GM18951 (cell line): ENCODE results near the gene CPA1.

Experiments used
- POLR2A ChIP-seq: IDR thresholded peaks from 4 replicates; pipeline ENCODE4 v1.6.1; 2011; ENCODE audit warnings: mild to moderate bottlenecking; ENCODE audit not compliant: insufficient read length, insufficient read depth; ENCODE audit errors: extremely low read depth
- in situ Hi-C: fragments of 300-500 bp; cut with MboI; formaldehyde crosslinking; loops from one replicate; pipeline ENCODE4 v1.12.0; 2022; ENCODE audit warnings: low sequenced_read_pairs, mixed read lengths, inconsistent platforms; ENCODE audit not compliant: unreplicated experiment

The CPA1 gene

DNA sequence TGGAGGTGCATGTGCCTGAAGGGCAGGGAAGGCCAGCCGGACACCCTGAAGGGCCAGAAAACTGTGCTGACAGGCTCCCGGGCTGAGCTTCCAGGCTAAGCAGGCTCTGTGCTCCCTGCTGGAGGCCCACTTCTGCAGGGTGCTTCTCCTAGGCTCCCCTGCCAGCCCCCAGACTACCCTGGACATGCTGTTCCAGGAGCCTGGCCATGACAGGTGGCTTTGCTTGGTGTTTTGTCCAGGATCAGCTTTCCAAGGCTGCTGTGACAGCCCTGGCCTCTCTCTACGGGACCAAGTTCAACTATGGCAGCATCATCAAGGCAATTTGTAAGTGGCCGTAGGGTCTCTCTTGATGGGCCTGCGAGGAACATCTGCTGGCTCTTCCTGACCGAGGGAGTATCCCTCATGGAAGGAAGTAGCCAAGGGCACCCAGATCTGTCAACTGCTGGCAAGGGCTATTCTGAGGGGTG lies 5.3 kb downstream of the CPA1 start:
- TF ChIP-seq POLR2A, result no peak
- in situ Hi-C loops, result no loop called here

DNA sequence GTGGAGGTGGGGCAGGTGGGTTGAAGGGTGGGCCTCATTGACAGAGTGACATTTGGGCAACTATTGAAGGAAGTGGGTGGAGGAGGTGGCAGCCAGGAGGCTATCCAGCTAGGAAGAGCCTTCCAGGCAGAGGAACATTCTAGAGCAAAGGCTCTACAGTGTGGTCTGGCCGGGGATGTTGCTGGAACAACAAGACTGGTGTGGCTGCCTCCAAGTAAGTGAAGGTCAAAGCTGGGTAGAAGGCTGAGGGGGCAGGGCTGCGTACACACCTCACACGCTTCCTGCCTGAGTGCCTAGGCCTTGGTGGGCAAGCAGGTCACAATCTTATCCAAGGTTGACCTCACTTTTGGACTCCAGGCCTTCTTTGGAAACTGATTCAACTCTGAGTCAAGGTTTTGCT lies 6.6 kb downstream of the CPA1 start:
- in situ Hi-C loops, result no loop called here
- TF ChIP-seq POLR2A, result no peak

DNA sequence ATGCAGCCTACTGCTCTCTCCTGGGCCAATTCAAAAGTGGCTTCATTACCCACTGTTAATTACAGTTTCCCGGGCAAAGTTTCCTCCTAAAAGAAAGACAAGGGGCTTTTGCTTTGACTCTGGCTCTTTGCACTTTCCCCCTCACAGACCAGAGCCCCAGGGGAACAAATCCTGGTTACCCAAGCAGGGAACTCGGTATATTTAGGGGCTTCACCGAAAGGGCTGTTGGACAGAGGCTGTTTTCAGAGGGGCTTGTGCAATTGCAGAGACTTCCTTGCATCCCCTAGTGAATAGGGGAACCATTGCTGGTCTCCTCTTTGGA lies 7.0 kb downstream of the CPA1 start:
- in situ Hi-C loops, result no loop called here
- TF ChIP-seq POLR2A, result no peak

DNA sequence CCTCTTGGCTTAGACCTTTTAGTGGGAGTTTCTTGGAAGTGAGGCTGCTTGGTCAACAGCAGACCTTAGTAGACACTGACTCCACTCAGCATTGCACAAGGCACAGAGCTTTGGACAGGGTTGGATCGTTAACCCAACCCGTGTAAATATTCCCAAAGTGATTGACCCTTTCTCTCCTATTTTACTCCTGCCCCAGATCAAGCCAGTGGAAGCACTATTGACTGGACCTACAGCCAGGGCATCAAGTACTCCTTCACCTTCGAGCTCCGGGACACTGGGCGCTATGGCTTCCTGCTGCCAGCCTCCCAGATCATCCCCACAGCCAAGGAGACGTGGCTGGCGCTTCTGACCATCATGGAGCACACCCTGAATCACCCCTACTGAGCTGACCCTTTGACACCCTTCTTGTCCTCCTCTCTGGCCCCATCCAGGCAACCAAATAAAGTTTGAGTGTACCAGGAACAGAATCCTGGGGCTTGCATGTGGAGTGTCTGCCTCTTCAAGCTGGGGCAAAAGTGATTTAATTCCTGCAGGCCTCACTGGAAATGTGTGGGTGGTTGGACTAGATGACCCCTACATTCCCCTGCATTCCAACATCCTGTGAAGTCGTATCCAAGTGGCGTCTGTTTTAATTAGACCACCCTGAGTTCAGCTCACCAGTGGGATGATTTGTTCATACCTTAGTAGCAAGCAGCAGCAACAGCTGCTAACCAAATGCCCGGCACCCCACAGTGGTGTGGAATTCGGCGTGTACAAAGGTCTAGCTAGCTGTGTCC lies 7.5 kb downstream of the CPA1 start:
- in situ Hi-C loops, result no loop called here
- TF ChIP-seq POLR2A, result no peak

DNA sequence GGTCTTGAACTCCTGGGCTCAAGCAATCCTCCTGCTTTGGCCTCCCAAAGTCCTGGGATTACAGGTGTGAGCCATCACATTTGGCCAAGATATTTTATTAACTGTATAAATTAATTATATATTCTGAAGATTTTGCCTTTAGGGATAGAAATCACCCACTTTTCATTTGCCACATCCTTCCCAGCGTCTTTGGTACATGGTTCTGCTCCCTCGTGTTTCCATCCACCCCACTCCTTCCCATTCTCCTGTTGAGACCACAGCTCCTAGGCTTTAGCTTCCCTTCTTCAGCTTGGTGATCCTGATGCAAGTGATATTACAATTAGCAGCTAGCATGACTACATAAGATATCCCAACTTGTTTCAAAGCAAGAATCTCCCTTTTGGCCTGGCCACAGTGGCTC lies 8.4 kb downstream of the CPA1 start:
- in situ Hi-C loops, result no loop called here
- TF ChIP-seq POLR2A, result no peak

DNA sequence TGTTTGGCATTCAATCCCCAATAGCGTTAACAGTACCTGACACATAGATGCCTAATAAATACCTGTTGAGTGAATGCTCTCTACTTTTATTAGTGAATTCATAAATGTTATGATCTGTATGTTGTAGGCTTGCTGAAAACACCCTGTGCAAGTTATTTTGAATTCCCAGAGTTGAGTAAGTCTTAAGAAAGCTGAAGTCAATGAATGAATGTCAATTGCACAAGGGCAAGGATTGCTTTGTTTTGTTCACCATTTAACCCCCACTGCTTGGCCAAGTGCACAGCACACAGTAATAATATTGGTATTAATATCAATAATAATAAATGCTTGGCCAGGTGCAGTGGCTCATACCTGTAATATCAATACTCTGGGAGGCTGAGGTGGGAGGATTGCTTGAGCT lies 10.2 kb downstream of the CPA1 start:
- in situ Hi-C loops, result no loop called here
- no peak for TF ChIP-seq POLR2A

DNA sequence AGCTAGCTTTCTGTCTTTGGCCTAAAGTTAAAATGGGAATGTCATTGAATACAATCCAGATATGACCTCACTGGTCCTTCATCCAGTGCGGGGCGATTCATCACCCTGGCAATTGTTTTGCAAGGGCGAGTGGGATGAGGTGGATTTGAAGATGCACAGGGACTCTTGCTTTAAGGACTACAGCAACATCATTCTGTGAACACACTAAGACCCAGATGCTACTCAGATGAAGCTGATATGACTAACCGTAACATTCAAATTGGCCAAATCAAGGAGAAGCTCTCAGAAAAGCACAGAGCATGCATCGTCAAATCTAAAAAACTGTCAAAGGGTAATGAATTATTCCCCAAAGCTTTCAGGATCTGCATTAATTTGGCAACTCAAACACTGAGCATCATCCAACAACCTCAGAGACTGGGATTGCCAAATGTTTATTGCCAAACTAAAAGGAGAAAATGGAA lies 12.8 kb downstream of the CPA1 start:
- TF ChIP-seq POLR2A, result no peak
- in situ Hi-C loops, result no loop called here

DNA sequence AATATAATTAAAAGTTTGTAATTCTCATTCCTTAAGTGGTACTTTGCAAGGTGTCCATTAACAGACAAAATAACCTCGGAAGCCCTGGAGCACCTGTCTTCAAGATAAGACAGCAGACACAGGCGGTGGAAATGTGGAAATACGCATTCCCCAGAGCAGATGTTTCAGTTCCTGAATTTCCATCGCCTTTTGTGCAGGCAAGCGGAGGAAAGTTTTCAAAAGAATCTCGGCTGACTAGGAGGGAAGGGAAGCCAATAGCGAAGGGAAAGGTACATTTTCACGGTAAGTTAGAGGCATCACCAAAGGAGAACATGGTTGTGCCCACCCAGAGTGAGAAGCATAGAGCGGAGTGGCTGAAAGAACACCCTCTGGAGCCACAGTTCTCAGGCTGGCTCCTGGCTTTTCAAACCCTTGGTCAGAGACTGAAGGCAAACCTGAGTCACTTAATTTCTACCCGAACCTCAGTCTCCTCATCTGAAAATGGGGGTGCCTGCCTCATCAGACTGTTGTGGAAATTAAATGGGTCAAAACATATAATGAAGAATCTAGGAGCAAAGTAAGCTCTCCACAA lies 13.6 kb downstream of the CPA1 start:
- in situ Hi-C loops, result no loop called here

DNA sequence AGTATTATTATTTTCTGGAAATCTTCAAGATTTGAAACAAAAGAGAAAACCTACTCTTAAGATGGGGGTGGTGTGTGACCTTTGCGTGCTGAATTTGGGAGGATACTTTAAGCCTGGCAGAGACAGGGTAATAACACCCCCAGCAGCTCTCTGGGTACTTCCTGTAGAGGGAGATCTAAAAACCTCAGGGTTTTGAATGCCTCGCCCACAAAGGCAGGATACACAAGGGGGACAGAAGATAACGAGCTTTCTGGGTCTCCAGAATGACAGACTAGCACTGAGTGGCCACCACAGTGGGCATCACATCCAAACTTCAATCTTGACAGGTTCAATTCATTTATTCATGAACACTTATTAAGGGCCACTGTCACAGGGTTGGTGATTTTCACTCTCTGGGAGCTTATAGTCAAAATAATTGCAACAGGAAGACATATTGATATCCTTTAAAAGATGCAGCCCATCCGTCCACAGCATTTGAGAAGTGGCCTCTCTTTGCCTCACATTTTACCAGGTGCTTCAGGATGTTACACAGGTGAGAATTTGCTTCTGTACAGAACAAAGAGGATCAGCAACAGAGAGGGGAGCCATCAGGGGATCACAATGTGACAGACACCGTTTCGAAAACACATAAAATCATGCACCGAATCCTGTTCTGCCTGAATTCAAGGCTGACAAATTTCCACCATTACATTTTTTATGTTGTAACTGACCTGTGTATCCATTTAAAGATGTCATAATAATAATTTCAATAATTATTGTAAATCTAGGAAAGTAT lies 14.3 kb downstream of the CPA1 start:
- in situ Hi-C loops, result no loop called here
- TF ChIP-seq POLR2A, result no peak

More for the DNA sequence above, 13.6 kb downstream of the CPA1 start:
- no peak for TF ChIP-seq POLR2A

DNA sequence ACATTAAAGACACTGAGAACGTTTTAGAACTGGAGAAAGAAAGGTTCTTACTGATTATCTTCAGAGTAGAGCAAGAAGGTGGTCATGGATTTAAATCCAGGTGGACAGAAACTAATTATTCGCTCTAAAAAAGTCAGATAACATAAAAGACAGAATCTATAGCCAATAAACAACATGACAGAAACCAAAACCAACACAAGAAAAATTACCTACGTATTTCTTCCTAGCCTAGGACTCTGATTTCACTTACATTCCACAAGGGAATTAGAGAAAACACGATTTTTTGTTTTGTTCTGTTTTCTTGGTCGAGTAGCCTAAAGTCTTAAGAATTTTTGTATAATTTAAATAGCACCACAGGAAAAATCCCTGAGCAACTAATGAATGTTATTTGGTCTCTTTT lies 15.1 kb downstream of the CPA1 start:
- in situ Hi-C loops, result no loop called here

DNA sequence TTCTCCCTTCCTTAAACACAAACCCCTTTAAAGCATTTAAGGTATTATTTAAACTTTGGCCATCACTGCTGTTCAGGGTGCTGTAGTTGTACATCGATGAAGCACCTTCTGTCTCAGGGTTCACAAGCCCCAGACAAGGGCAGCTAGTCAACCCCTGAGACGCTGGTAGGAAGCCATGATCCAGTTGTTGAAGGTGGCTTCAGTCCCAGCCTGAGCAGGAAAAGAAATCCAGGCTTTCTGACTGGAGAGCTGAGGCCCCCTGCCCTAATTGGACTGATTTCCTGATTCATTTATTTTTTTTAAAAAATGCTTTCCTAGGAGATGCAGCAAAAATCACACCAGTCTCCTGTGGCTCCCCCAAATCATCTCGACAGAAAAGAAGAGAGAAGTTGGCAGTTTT lies 15.8 kb downstream of the CPA1 start:
- in situ Hi-C loops, result no loop called here
- no peak for TF ChIP-seq POLR2A

More for the DNA sequence above, 15.1 kb downstream of the CPA1 start:
- TF ChIP-seq POLR2A, result no peak

DNA sequence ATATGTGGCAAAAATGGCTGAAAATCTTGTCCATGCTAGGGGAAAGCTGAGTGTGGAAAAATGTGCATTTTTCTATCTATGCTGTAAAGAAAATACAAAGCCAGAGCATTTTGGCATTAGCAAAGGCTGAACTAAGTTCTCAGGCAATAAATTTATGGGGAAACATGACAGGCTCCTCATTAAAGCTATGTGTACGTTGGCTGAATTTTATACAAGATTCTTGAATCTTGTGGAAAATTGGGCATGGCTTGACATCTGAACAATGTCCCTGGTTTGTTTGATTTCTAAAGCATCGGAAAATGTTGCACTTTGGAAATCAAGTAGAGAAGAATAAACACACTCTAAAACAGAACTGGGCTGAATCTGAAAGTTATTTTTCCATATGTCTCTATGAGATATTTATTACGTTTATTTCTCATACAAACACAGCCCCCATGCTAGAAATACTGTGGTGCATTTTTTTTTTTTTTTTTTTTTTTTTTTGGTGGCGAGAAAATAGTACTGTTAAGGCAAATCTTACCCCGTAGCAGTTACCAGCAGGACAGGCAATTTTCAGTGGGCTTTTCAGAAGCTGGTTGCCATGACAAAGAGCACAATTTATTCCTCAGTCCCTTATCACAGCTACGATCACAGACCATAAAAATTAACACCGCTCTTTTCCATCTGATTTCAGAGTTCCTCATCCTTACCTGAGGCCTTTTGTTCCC lies 16.9 kb downstream of the CPA1 start:
- no peak for TF ChIP-seq POLR2A
- in situ Hi-C loops, result no loop called here

DNA sequence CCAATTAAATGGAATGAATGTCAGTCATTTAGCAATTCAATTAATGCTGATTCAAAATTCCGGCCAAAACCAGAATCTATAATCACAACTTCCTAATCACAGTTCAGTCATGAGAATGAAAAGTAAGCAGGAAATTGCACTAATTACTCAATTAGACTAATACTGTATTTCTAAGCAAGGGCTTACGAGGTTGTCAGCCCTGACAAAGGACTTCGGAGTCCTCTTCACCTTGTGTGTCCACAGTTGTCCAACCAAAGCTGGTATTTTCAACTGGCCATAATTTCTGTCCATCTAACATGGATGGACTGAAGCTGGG lies 17.4 kb downstream of the CPA1 start:
- in situ Hi-C loops, result no loop called here
- no peak for TF ChIP-seq POLR2A
